ENCODE measurements around the gene OBP2B.

GRCh38 chr9:133258061-133259015, 49.3 kb upstream of the OBP2B start:
- no peak for TF ChIP-seq EZH2 (IDR thresholded peaks at IDR 0.05)
- TF ChIP-seq POLR2AphosphoS5 (IDR thresholded peaks at IDR 0.05; ENCODE audit: borderline replicate concordance, low read depth, low read length): no peak
